CD14-positive monocyte (primary cell): ENCODE data around the gene BANP. TPM values are rescaled to one million over a fixed set of nuclear protein-coding genes. Genes with fewer than 3 reads are reported as not detected.

Source experiments
- DNase-seq, 3 donors: peaks; one replicate each; pipeline ENCODE4 v3.0.0-alpha.2; 2011 to 2022
- H2AFZ ChIP-seq: 2 replicates; pipeline ENCODE4 v1.6.0; 2012; ENCODE audit warnings: mild to moderate bottlenecking, low read depth, low read length, inconsistent platforms; ENCODE audit not compliant: insufficient read depth, poor library complexity, severe bottlenecking
- H3K27ac ChIP-seq, 2 donors: 1 replicate in 1 of 2; 2 replicates in 1 of 2; pipeline ENCODE4 v1.5.1; 2012 to 2013; ENCODE audit warnings: low read length in 2 of 2, control low read depth in 1 of 2, inconsistent platforms in 1 of 2, low read depth in 1 of 2, mild to moderate bottlenecking in 1 of 2
- H3K27me3 ChIP-seq, 2 donors: one replicate each; pipeline versions ENCODE4 v1.6.0 to v1.6.1; 2011 to 2013; ENCODE audit warnings: low read length in 2 of 2; ENCODE audit not compliant: control insufficient read depth in 2 of 2, insufficient read depth in 2 of 2
- H3K36me3 ChIP-seq, 2 donors: replicated peaks in 1 of 2; 1 replicate in 1 of 2; 2 replicates in 1 of 2; pipeline versions ENCODE4 v1.5.1 to v1.6.1; 2012 to 2013; ENCODE audit warnings: low read length in 2 of 2, control low read depth in 1 of 2, inconsistent platforms in 1 of 2, mild to moderate bottlenecking in 1 of 2; ENCODE audit not compliant: insufficient read depth in 2 of 2, control insufficient read depth in 1 of 2
- H3K4me1 ChIP-seq, 2 donors: 1 replicate in 1 of 2; 2 replicates in 1 of 2; pipeline versions ENCODE4 v1.5.1 to v1.6.1; 2012 to 2013; ENCODE audit warnings: low read length in 2 of 2, control low read depth in 1 of 2, inconsistent platforms in 1 of 2, mild to moderate bottlenecking in 1 of 2, moderate library complexity in 1 of 2; ENCODE audit not compliant: insufficient read depth in 2 of 2, control insufficient read depth in 1 of 2
- H3K4me2 ChIP-seq: replicated peaks from 2 replicates; pipeline ENCODE3; 2012; ENCODE audit warnings: low read length, moderate library complexity, mild to moderate bottlenecking; ENCODE audit not compliant: poor library complexity, severe bottlenecking; ENCODE audit errors: extremely low read depth
- H3K4me3 ChIP-seq, 3 experiments: fragments of 200-600 bp in 1 of 3; sonication (generic) in 1 of 3; replicated peaks in 1 of 3; 1 replicate in 2 of 3; 2 replicates in 1 of 3; pipeline ENCODE4 v1.5.1; 2011 to 2013; ENCODE audit warnings: low read length in 3 of 3, mild to moderate bottlenecking in 3 of 3, control low read depth in 2 of 3, low read depth in 2 of 3, inconsistent platforms in 1 of 3, moderate library complexity in 1 of 3
- H3K79me2 ChIP-seq: 2 replicates; pipeline ENCODE4 v1.6.0; 2012; ENCODE audit warnings: mild to moderate bottlenecking, control low read depth, inconsistent platforms, low read length, moderate library complexity; ENCODE audit not compliant: insufficient read depth
- H3K9ac ChIP-seq: 2 replicates; pipeline ENCODE4 v1.6.0; 2017; ENCODE audit warnings: low read length, mild to moderate bottlenecking; ENCODE audit not compliant: insufficient read depth, poor library complexity, severe bottlenecking
- H3K9me3 ChIP-seq, 2 donors: replicated peaks in 1 of 2; 1 replicate in 1 of 2; 2 replicates in 1 of 2; pipeline versions ENCODE4 v1.5.1 to v1.6.1; 2012 to 2013; ENCODE audit warnings: low read length in 2 of 2, control low read depth in 1 of 2; ENCODE audit not compliant: control insufficient read depth in 1 of 2, insufficient read depth in 1 of 2
- H4K20me1 ChIP-seq: 2 replicates; pipeline ENCODE4 v1.6.0; 2012; ENCODE audit warnings: mild to moderate bottlenecking, low read length, control low read depth, moderate library complexity; ENCODE audit not compliant: insufficient read depth
- H3K27ac Mint-ChIP-seq, 7 donors: one replicate each; pipeline ENCODE4 v1.8.0; 2020; ENCODE audit warnings: mild to moderate bottlenecking in 7 of 7, mixed read lengths in 7 of 7, moderate library complexity in 6 of 7, inconsistent platforms in 2 of 7
- H3K27me3 Mint-ChIP-seq, 3 donors: one replicate each; pipeline ENCODE4 v1.8.0; 2021 to 2022; ENCODE audit warnings: low read depth in 3 of 3, mild to moderate bottlenecking in 3 of 3, mixed read lengths in 3 of 3, moderate library complexity in 3 of 3, inconsistent platforms in 1 of 3
- H3K36me3 Mint-ChIP-seq, 2 donors: one replicate each; pipeline ENCODE4 v1.8.0; 2020; ENCODE audit warnings: mixed read lengths in 2 of 2, inconsistent platforms in 1 of 2, mild to moderate bottlenecking in 1 of 2
- H3K4me1 Mint-ChIP-seq: one replicate; pipeline ENCODE4 v1.8.0; 2020; ENCODE audit warnings: mild to moderate bottlenecking, mixed read lengths
- H3K4me3 Mint-ChIP-seq, 2 donors: one replicate each; pipeline ENCODE4 v1.8.0; 2020; ENCODE audit warnings: mild to moderate bottlenecking in 2 of 2, mixed read lengths in 2 of 2, moderate library complexity in 1 of 2
- H3K9me3 Mint-ChIP-seq, 7 donors: one replicate each; pipeline ENCODE4 v1.8.0; 2020 to 2022; ENCODE audit warnings: mixed read lengths in 7 of 7, mild to moderate bottlenecking in 6 of 7, moderate library complexity in 6 of 7, inconsistent platforms in 2 of 7
- WGBS: methylation state at CpG from one replicate; pipeline ENCODE4 v1.1.5; 2013; ENCODE audit warnings: missing lambda C conversion rate; ENCODE audit not compliant: insufficient coverage; 5-methylcytosine and 5-hydroxymethylcytosine counted together
- intact Hi-C, 2 donors: fragments of 100-400 bp; cut with micrococcal nuclease; formaldehyde crosslinking; loops; one replicate each; pipeline versions ENCODE4 v1.15.0 to v1.15.1; 2023
- polyA plus RNA-seq, 3 donors: library from polyadenylated mRNA; depleted of rRNA in 1 of 3; unstranded in 2 of 3; stranded (reverse) in 1 of 3; fragments of 300-500 nt in 2 of 3; fragments of >200 nt in 1 of 3; fragmentation: Illumina TruSeq in 2 of 3; gene quantifications; 1 replicate in 2 of 3; 2 replicates in 1 of 3; pipeline ENCODE4 v1.2.3, GENCODE V29; 2012 to 2021
- TF ChIP-seq, protein P1 (sequence below): fragments of 200-600 bp; IDR thresholded peaks from one replicate; pipeline ENCODE4 v1.8.0; 2022; ENCODE audit warnings: antibody characterized with exemption, mild to moderate bottlenecking

BANP gene
- polyA plus RNA-seq, 3 donors, result 10.1 to 40.9 (median 11.7) TPM

DNA sequence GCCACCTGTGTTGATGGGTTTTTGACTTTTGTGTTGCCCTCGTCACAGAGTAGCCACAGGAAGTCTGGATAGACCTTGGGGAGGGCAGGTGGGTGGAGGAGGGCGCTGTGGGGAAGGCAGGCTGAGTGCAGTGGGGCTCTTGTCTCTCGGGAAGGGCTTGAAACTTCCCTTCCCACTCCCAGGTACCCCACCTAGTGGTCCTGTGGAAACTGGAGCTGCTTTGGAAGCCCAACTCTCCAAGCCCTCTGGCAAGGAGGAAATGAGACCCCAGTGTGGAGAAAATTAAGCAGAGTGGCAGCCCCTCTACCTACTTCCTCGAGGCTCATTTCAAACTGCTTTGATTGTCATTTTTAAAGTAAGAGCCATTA is 24.1 kb upstream of the BANP start:
- no peaks in the 10 kb centered on the region for H3K36me3 Mint-ChIP-seq
- H3K27me3 ChIP-seq, result peaks cover 0 to 5% of the 10 kb centered on the region in 2 donors
- no peaks in the 10 kb centered on the region for H3K36me3 ChIP-seq
- peaks cover 16 to 29% (median 21%) of the 10 kb centered on the region in 3 donors for H3K27me3 Mint-ChIP-seq
- no peak overlapping the region for H3K4me3 Mint-ChIP-seq
- no peak overlapping the region for H3K27ac Mint-ChIP-seq
- H3K27ac ChIP-seq, result no peak overlapping the region
- H3K4me1 ChIP-seq, result peaks cover 0 to 2% of the 10 kb centered on the region in 2 donors
- no CpG with 5 or more reads among the region's 4 CpGs for WGBS
- no peaks in the 10 kb centered on the region for H3K79me2 ChIP-seq
- no peak overlapping the region for H3K4me2 ChIP-seq
- H3K9ac ChIP-seq, result no peak overlapping the region
- no peak overlapping the region for H3K4me3 ChIP-seq
- no peaks in the 10 kb centered on the region for H3K9me3 Mint-ChIP-seq
- no peak for DNase-seq
- no peak overlapping the region for H2AFZ ChIP-seq
- TF ChIP-seq, protein P1, sequence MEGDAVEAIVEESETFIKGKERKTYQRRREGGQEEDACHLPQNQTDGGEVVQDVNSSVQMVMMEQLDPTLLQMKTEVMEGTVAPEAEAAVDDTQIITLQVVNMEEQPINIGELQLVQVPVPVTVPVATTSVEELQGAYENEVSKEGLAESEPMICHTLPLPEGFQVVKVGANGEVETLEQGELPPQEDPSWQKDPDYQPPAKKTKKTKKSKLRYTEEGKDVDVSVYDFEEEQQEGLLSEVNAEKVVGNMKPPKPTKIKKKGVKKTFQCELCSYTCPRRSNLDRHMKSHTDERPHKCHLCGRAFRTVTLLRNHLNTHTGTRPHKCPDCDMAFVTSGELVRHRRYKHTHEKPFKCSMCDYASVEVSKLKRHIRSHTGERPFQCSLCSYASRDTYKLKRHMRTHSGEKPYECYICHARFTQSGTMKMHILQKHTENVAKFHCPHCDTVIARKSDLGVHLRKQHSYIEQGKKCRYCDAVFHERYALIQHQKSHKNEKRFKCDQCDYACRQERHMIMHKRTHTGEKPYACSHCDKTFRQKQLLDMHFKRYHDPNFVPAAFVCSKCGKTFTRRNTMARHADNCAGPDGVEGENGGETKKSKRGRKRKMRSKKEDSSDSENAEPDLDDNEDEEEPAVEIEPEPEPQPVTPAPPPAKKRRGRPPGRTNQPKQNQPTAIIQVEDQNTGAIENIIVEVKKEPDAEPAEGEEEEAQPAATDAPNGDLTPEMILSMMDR, result no peak
- H3K9me3 ChIP-seq, result no peaks in the 10 kb centered on the region
- no peaks in the 10 kb centered on the region for H4K20me1 ChIP-seq
- intact Hi-C loops, result no loop called here
- H3K4me1 Mint-ChIP-seq, result peaks cover 7% of the 10 kb centered on the region

DNA sequence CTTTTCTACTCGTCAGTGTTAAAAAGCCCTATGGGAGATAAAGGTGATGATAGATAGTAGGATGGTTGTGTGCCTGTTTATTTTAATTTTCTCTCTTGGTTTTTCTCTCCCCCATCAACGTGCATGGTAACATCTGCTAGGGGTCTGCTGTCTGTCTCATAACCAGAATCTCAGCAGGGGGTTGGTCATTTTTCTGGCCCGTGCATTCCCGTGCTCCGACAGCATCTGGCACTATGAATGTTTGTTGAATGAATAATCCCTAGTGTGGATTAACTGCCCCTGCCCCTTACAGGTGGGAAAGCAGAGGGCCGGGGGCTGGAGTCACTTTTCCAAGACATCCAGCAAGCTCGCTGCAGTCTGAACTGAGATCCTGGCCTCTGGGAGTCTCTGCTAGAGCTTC is 21.2 kb upstream of the BANP start:
- Histone ChIP-seq H2AFZ (no peak overlapping the region), H3K4me3 (no peak overlapping the region), H4K20me1 (no peaks in the 10 kb centered on the region), H3K4me1 (peaks cover 0 to 2% of the 10 kb centered on the region in 2 donors), H3K4me2 (no peak overlapping the region), H3K27ac (no peak overlapping the region), H3K9ac (no peak overlapping the region), H3K27me3 (peaks cover 0 to 5% of the 10 kb centered on the region in 2 donors), H3K9me3 (no peaks in the 10 kb centered on the region), H3K79me2 (no peaks in the 10 kb centered on the region), H3K36me3 (no peaks in the 10 kb centered on the region)
- Mint-ChIP-seq H3K27ac (no peak overlapping the region), H3K27me3 (peaks cover 16 to 26% (median 21%) of the 10 kb centered on the region in 3 donors), H3K36me3 (no peaks in the 10 kb centered on the region), H3K4me1 (peaks cover 8% of the 10 kb centered on the region), H3K9me3 (peaks cover 0 to 2% (median 0%) of the 10 kb centered on the region in 7 donors), H3K4me3 (no peak overlapping the region)
- 93% methylated on average over 4 of the region's 7 CpGs for WGBS
- no peak for DNase-seq
- TF ChIP-seq, protein P1, result no peak
- intact Hi-C loops, result loop anchor here in 1 of 2 donors (10.0 kb wide), 1 partner anchor 505 kb away; no protein-coding TSS in a partner anchor
